ENCODE data around the gene LRIG1.

LRIG1 gene

DNA sequence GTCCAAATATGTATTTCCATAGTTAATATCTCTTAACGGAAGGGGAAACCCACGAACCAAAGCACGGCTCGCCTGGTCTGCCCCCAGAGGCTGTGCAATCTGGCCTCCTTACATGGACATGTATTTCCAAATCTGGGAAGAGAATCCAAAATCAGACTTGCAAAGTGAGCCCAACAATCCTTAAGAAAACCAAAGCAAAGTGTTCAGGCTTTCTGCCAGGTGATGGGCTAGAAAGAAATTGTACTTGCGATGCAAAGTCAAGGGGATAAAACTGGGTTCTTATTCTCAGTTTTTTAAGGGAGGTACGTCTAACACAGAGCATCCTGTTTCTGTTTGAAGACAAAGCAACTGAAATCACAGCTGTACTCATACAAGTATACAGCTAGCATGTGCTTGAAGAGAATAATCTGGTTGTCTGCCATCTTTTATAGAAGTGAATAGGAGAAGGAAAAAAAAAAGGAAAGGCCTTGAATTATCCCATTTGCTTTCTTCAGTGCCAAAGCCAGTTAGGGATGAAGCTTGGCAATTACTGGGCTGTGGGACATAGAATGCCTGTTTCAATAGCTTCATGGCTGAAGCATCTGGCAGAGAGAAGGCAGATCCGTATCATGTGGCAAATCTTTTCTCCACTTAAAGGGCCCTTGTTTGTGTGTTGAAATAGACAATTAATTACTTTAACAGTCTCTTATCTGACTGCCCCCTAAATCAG lies 48.4 kb downstream of the LRIG1 start:
- CTCF ChIA-PET = interaction anchor here (0.7 to 1.9 kb wide), 7 partner anchors 9 to 364 kb away, joined by 3 to 5 read pairs (median 4); no protein-coding TSS in a partner anchor
- POLR2A ChIA-PET = interaction anchor here (1.2 kb wide), 1 partner anchor 10 kb away, joined by 3 read pairs; no protein-coding TSS in a partner anchor
- TF ChIP-seq, protein P1, sequence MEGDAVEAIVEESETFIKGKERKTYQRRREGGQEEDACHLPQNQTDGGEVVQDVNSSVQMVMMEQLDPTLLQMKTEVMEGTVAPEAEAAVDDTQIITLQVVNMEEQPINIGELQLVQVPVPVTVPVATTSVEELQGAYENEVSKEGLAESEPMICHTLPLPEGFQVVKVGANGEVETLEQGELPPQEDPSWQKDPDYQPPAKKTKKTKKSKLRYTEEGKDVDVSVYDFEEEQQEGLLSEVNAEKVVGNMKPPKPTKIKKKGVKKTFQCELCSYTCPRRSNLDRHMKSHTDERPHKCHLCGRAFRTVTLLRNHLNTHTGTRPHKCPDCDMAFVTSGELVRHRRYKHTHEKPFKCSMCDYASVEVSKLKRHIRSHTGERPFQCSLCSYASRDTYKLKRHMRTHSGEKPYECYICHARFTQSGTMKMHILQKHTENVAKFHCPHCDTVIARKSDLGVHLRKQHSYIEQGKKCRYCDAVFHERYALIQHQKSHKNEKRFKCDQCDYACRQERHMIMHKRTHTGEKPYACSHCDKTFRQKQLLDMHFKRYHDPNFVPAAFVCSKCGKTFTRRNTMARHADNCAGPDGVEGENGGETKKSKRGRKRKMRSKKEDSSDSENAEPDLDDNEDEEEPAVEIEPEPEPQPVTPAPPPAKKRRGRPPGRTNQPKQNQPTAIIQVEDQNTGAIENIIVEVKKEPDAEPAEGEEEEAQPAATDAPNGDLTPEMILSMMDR (IDR thresholded peaks at IDR 0.05; ENCODE audit: insufficient read depth, low read length, missing control alignments) = no peak
- DNase-seq (ENCODE audit: low read depth, low spot score) = no peak
- H3K4me3 ChIP-seq (ENCODE audit: low read depth, low read length) = no peak overlapping the region

DNA sequence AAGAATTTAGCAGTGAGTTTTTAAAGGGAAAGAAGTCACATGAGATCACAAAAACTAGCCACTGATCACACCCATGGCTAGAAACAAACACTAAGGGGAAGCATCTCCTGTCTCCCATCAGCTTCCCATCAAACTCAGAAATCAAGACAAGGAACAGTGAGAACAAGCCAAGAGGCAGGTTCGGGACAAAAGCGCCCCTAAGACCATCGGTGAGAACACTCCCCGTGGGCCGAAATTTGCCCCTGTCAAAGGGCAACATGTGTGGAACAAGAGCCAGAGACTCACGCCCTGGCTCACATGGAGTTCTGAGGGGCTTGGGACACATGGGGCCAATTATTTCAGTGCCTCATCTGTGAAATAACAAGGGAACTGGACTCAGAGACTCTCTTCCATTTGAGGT lies 49.1 kb downstream of the LRIG1 start:
- DNase-seq (ENCODE audit: low read depth, low spot score) = no peak
- ChIA-PET POLR2A (no interaction called here), CTCF (interaction anchor here (0.7 to 1.9 kb wide), 4 partner anchors 9 to 364 kb away, joined by 3 to 5 read pairs (median 3); no protein-coding TSS in a partner anchor)
- H3K4me3 ChIP-seq (ENCODE audit: low read depth, low read length) = no peak overlapping the region
- TF ChIP-seq, protein P1 (IDR thresholded peaks at IDR 0.05; ENCODE audit: insufficient read depth, low read length, missing control alignments) = no peak

DNA sequence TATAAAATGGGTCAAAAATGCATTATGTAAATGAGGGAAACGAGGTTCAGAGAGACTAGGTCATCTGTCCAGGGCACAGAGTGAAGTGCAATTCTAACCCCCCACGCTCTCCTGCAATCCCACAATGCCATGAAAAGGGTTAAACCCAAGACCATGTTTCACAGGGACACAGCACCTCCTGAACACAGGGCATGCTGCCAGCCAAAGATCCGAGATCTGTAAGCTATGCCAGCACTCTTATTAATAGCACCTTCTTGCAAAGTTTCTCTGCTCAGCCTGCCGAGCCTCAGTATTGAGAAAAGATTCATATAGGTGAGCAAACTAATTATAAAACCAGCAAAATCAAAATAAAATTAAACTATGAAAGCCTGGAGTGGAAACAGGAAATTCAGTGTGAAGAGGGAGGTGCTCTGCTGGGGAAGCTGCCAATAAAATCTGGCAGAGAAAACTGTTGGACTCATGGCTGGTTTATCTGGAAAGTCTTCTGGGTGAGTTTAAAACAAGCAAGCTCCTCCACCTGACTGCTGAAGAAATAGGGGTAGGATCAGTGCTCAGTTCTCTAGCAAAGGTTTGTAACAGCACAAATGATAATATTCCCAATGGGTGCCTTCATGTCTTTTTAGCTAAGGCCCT lies 50.3 kb downstream of the LRIG1 start:
- TF ChIP-seq, protein P1 (IDR thresholded peaks at IDR 0.05; ENCODE audit: insufficient read depth, low read length, missing control alignments) = no peak
- DNase-seq (ENCODE audit: low read depth, low spot score) = no peak
- H3K4me3 ChIP-seq (ENCODE audit: low read depth, low read length) = no peak overlapping the region
- ChIA-PET POLR2A (interaction anchor here (0.9 kb wide), 1 partner anchor 18 kb away, joined by 3 read pairs; no protein-coding TSS in a partner anchor), CTCF (interaction anchor here (0.6 to 2.6 kb wide), 7 partner anchors 11 to 366 kb away, joined by 3 to 13 read pairs (median 3); no protein-coding TSS in a partner anchor)

DNA sequence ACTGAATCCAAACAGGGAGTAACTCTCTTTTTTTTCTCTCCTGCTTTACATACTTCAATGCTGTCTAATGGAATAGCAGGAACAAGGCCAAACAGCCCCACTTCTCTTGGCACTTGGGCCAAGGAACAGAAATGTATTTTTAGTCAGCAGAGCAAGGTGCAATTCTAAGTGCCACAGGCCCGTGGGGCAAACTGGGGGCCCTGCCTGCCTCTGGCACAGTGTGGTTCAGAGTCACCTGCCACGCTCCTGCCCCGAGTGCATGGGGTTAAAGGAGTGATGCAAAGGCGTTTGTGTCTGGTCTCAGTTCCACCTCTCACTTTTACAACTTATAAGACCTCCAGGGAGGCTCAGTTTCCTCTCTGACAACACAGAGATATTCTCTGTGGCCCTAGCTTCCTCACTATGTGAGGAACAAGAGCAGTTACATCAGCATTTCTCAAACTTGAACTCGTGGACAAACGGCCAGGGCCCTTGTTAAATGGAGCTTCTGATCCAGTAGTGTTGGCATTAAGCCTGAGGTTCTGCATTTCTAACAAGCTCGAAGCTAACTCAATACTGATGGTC lies 51.3 kb downstream of the LRIG1 start:
- TF ChIP-seq, protein P1 (IDR thresholded peaks at IDR 0.05; ENCODE audit: insufficient read depth, low read length, missing control alignments) = no peak
- DNase-seq (ENCODE audit: low read depth, low spot score) = no peak
- POLR2A ChIA-PET = no interaction called here
- CTCF ChIA-PET = interaction anchor here (1.0 to 2.6 kb wide), 2 partner anchors 42 to 171 kb away, joined by 3 to 13 read pairs; no protein-coding TSS in a partner anchor
- no peak overlapping the region for H3K4me3 ChIP-seq (ENCODE audit: low read depth, low read length)

DNA sequence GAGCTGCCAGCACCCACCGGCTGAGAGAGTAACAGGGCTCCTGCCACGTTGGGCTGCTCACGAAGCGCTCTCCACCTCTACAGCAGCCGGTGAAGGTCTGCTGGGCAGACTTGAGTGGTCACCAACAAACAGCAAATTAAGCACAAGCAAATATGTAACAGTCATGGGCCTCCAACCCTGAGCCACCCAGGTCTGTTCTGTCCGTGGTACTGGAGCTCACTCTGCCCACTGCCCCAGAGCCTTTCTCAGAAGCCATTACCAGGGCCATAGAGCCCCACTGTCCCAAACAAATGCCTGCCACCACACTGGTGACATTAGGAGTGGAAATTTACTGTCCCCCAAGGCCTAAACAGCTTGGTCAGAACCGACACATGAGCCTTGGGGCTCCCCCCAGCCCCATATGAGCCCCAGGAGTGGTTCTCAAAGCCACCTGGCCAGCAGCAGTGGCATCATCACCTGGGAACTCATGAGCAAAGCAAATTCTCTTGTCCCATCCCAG lies 56.6 kb downstream of the LRIG1 start:
- H3K4me3 ChIP-seq (ENCODE audit: low read depth, low read length) = no peak overlapping the region
- no peak for DNase-seq (ENCODE audit: low read depth, low spot score)
- POLR2A ChIA-PET = no interaction called here
- TF ChIP-seq, protein P1 (IDR thresholded peaks at IDR 0.05; ENCODE audit: insufficient read depth, low read length, missing control alignments) = no peak
- CTCF ChIA-PET = interaction anchor here (1.4 to 2.5 kb wide), 4 partner anchors 11 to 372 kb away, joined by 4 to 13 read pairs (median 4); no protein-coding TSS in a partner anchor

All from AG04449 (cell line).